BJ (cell line): ENCODE results near the gene MPZL1. TPM values are rescaled to one million over a fixed set of nuclear protein-coding genes. Genes with fewer than 3 reads are reported as not detected.
"Not testable (repeated sequence)": the region's sequence is repeated elsewhere in the genome, so short reads cannot be mapped to it uniquely, and the experiment has no call there.

Experiments
- CTCF ChIA-PET: fragments of 350-600 bp; formaldehyde crosslinking; extraction: SDS; loops from one replicate; lab custom pipeline; 2021; ENCODE audit warnings: antibody characterized with exemption, inconsistent platforms; lab: Yijun Ruan, JAX
- POLR2A ChIA-PET: fragments of 300-600 bp; sonication (Branson Sonifier 250); formaldehyde crosslinking; extraction: SDS; loops from one replicate; lab custom pipeline; 2021; ENCODE audit warnings: antibody characterized with exemption; lab: Charles Lee
- DNase-seq: peaks from one replicate; pipeline ENCODE4 v3.0.0-alpha.2; 2011; ENCODE audit warnings: low read depth
- H3K27me3 ChIP-seq: 2 replicates; pipeline ENCODE4 v1.6.0; 2011; ENCODE audit warnings: low read length; ENCODE audit not compliant: control insufficient read depth, insufficient read depth
- H3K36me3 ChIP-seq: 2 replicates; pipeline ENCODE4 v1.5.1; 2011; ENCODE audit warnings: low read length; ENCODE audit not compliant: control insufficient read depth, insufficient read depth
- H3K4me3 ChIP-seq: 2 replicates; pipeline ENCODE4 v1.5.1; 2011; ENCODE audit warnings: low read depth, mild to moderate bottlenecking, control low read depth, low read length
- CTCF ChIP-seq: IDR thresholded peaks from 2 replicates; pipeline ENCODE4 v1.5.1; 2011; ENCODE audit warnings: low read depth, mild to moderate bottlenecking, control low read depth, inconsistent platforms, low read length, moderate library complexity; ENCODE audit not compliant: insufficient read depth
- polyA plus RNA-seq: library from polyadenylated mRNA; depleted of rRNA; stranded (reverse); fragments of >200 nt; gene quantifications from 2 replicates; pipeline ENCODE4 v1.2.3, GENCODE V29; 2011

MPZL1 gene
- polyA plus RNA-seq, 1 experiment = 79.1 TPM

- DNase-seq = no peak
- H3K36me3 ChIP-seq = no peaks in the 10 kb centered on the region
- ChIA-PET POLR2A (no interaction called here), CTCF (no interaction called here)
- TF ChIP-seq CTCF = no peak
- no peak overlapping the region for H3K4me3 ChIP-seq
- H3K27me3 ChIP-seq = no peaks in the 10 kb centered on the region
Observed at GRCh38 chr1:167718914-167719691, 2.7 kb upstream of the MPZL1 start.

GRCh38 chr1:167719715-167720421 is 1.9 kb upstream of the MPZL1 start:
- H3K4me3 ChIP-seq, DNase-seq, POLR2A ChIA-PET, H3K27me3 ChIP-seq, H3K36me3 ChIP-seq: not testable (repeated sequence)
- CTCF ChIA-PET = interaction anchor here (0.6 to 0.9 kb wide), 4 partner anchors 11 to 363 kb away, joined by 3 to 5 read pairs (median 3); no protein-coding TSS in a partner anchor

GRCh38 chr1:167720965-167721616 is 691 bp upstream of the MPZL1 start:
- ChIA-PET CTCF (interaction anchor here (0.8 to 1.0 kb wide), 5 partner anchors 12 to 361 kb away, joined by 3 to 5 read pairs (median 3); no protein-coding TSS in a partner anchor), POLR2A (no interaction called here)
- Histone ChIP-seq H3K4me3 (peak overlapping the region; percentile 91), H3K27me3 (no peaks in the 10 kb centered on the region), H3K36me3 (no peaks in the 10 kb centered on the region)
- peak; percentile 68 for TF ChIP-seq CTCF
- DNase-seq = peak; percentile 20

GRCh38 chr1:167722152-167722869 is 529 bp downstream of the MPZL1 start:
- no peak for DNase-seq
- ChIA-PET CTCF (interaction anchor here (0.9 to 1.2 kb wide), 3 partner anchors 74 to 360 kb away, joined by 3 read pairs; no protein-coding TSS in a partner anchor), POLR2A (no interaction called here)
- no peak for TF ChIP-seq CTCF
- Histone ChIP-seq H3K27me3 (no peaks in the 10 kb centered on the region), H3K36me3 (no peaks in the 10 kb centered on the region), H3K4me3 (peak overlapping the region; percentile 91)

- no peaks in the 10 kb centered on the region for H3K36me3 ChIP-seq
- no peak for TF ChIP-seq CTCF
- ChIA-PET CTCF (interaction anchor here (0.9 to 1.2 kb wide), 2 partner anchors 97 to 360 kb away, joined by 3 read pairs; no protein-coding TSS in a partner anchor), POLR2A (no interaction called here)
- no peaks in the 10 kb centered on the region for H3K27me3 ChIP-seq
- DNase-seq = no peak
- H3K4me3 ChIP-seq = peak overlapping the region; percentile 91
Observed at GRCh38 chr1:167722870-167723251, 1.1 kb downstream of the MPZL1 start.
